Ascending aorta (tissue), 2 donors: ENCODE results near the gene ARMCX5. TPM values are rescaled to one million over a fixed set of nuclear protein-coding genes. Genes with fewer than 3 reads are reported as not detected.
A peak's percentile ranks its signal among the peaks of the same experiment; 100 is the strongest.

Experiments used
- DNase-seq, 2 donors: peaks; one replicate each; pipeline ENCODE4 v3.0.0-alpha.2; 2019; ENCODE audit warnings: low spot score in 2 of 2
- H3K27ac ChIP-seq, 2 donors: fragments of 200-600 bp; sonication (generic); one replicate each; pipeline ENCODE4 v1.5.1; 2016 to 2017; ENCODE audit warnings: mild to moderate bottlenecking in 1 of 2
- H3K27me3 ChIP-seq: fragments of 200-600 bp; sonication (generic); one replicate; pipeline ENCODE4 v1.5.1; 2017
- H3K36me3 ChIP-seq, 2 donors: fragments of 200-600 bp; sonication (generic); one replicate each; pipeline ENCODE4 v1.5.1; 2016
- H3K4me1 ChIP-seq, 2 donors: fragments of 200-600 bp; sonication (generic); one replicate each; pipeline ENCODE4 v1.5.1; 2016 to 2017; ENCODE audit warnings: mild to moderate bottlenecking in 1 of 2
- H3K4me3 ChIP-seq, 2 donors: fragments of 200-600 bp; sonication (generic); one replicate each; pipeline ENCODE4 v1.5.1; 2016 to 2017; ENCODE audit warnings: mild to moderate bottlenecking in 1 of 2
- H3K9me3 ChIP-seq, 2 donors: fragments of 200-600 bp; sonication (generic); one replicate each; pipeline ENCODE4 v1.5.1; 2016
- CTCF ChIP-seq, 3 experiments: fragments of 200-600 bp in 2 of 3; fragments of 450-650 bp in 1 of 3; sonication (generic) in 2 of 3; IDR thresholded peaks; one replicate each; pipeline ENCODE4 v1.5.1; 2016 to 2019; ENCODE audit warnings: antibody characterized with exemption in 3 of 3, mild to moderate bottlenecking in 1 of 3, moderate library complexity in 1 of 3
- intact Hi-C: fragments of 100-400 bp; cut with DNase I; formaldehyde crosslinking; loops from one replicate; pipeline ENCODE4 v1.15.1; 2023
- total RNA-seq: library from RNA; depleted of rRNA; stranded (reverse); fragments of >200 nt; gene quantifications from one replicate; pipeline ENCODE4 v1.1.0, GENCODE V29; 2016

The ARMCX5 gene
- 3.6 TPM for total RNA-seq

- Histone ChIP-seq H3K4me3 (peak within 1 kb of the TSS; percentile 60 to 70), H3K36me3 (no peaks in the 10 kb centered on the region), H3K27ac (peak within 1 kb of the TSS; percentile 71 to 80), H3K9me3 (no peaks in the 10 kb centered on the region), H3K4me1 (no peaks in the 10 kb centered on the region), H3K27me3 (no peaks in the 10 kb centered on the region)
- DNase-seq, result peak in 1 of 2 donors; percentile 84
- peak in 1 of 3 experiments; percentile 10 for TF ChIP-seq CTCF (IDR thresholded peaks at IDR 0.05)
- intact Hi-C loops, result no loop called here
Observed at GRCh38 chrX:102599084-102599950, at the start of gene ARMCX5. ARMCX5 (plus strand) TSS chrX:102599515; CDS start chrX:102602142, 2,627 bp downstream.

GRCh38 chrX:102558607-102559006, 40.7 kb upstream of the ARMCX5 start:
- intact Hi-C loops, result no loop called here
- H3K27me3 ChIP-seq, result no peaks in the 10 kb centered on the region
- no peak for DNase-seq
- TF ChIP-seq CTCF (IDR thresholded peaks at IDR 0.05), result no peak
- H3K36me3 ChIP-seq, result no peaks in the 10 kb centered on the region
- no peaks in the 10 kb centered on the region for H3K9me3 ChIP-seq
- no peaks in the 10 kb centered on the region for H3K4me1 ChIP-seq
- no peak overlapping the region for H3K27ac ChIP-seq
- H3K4me3 ChIP-seq, result no peak overlapping the region

- intact Hi-C loops, result no loop called here
- H3K27me3 ChIP-seq, result no peaks in the 10 kb centered on the region
- no peaks in the 10 kb centered on the region for H3K4me1 ChIP-seq
- H3K9me3 ChIP-seq, result no peaks in the 10 kb centered on the region
- no peaks in the 10 kb centered on the region for H3K36me3 ChIP-seq
- H3K27ac ChIP-seq, result no peak overlapping the region
- TF ChIP-seq CTCF (IDR thresholded peaks at IDR 0.05), result no peak
- no peak overlapping the region for H3K4me3 ChIP-seq
- DNase-seq, result no peak
Observed at GRCh38 chrX:102560423-102561068, 38.8 kb upstream of the ARMCX5 start.

- intact Hi-C loops, result no loop called here
- H3K36me3 ChIP-seq, result no peaks in the 10 kb centered on the region
- no peak for DNase-seq
- no peak overlapping the region for H3K27ac ChIP-seq
- H3K27me3 ChIP-seq, result no peaks in the 10 kb centered on the region
- H3K9me3 ChIP-seq, result no peaks in the 10 kb centered on the region
- no peak overlapping the region for H3K4me3 ChIP-seq
- H3K4me1 ChIP-seq, result no peaks in the 10 kb centered on the region
- TF ChIP-seq CTCF (IDR thresholded peaks at IDR 0.05), result no peak
Observed at GRCh38 chrX:102580891-102581290, 18.4 kb upstream of the ARMCX5 start.

GRCh38 chrX:102593367-102593766, 5.9 kb upstream of the ARMCX5 start:
- H3K36me3 ChIP-seq, result no peaks in the 10 kb centered on the region
- no peaks in the 10 kb centered on the region for H3K9me3 ChIP-seq
- intact Hi-C loops, result no loop called here
- TF ChIP-seq CTCF (IDR thresholded peaks at IDR 0.05), result no peak
- no peak for DNase-seq
- no peaks in the 10 kb centered on the region for H3K27me3 ChIP-seq
- no peak overlapping the region for H3K27ac ChIP-seq
- H3K4me3 ChIP-seq, result no peak overlapping the region
- H3K4me1 ChIP-seq, result no peaks in the 10 kb centered on the region
